HG02678 (cell line): Measurements from ENCODE around the gene CCNB1IP1.
"Not testable (repeated sequence)": the region's sequence is repeated elsewhere in the genome, so short reads cannot be mapped to it uniquely, and the experiment has no call there.

Experiments
- ATAC-seq: cut with Tn5 transposase; IDR thresholded peaks from one replicate; pipeline ENCODE4 v1.9.1; 2021; ENCODE audit warnings: mild to moderate bottlenecking, moderate library complexity; ENCODE audit not compliant: unreplicated experiment

The CCNB1IP1 gene

GRCh38 chr14:20332788-20333493 lies at the start of gene CCNB1IP1:
Gene CCNB1IP1, minus strand, starts transcription at chr14:20333279. Its CDS starts 16,756 bp downstream, at chr14:20316523.
- peak; percentile 98 for ATAC-seq

- ATAC-seq = no peak
Measured at GRCh38 chr14:20382526-20382925, 49.4 kb upstream of the CCNB1IP1 start.

GRCh38 chr14:20381341-20381740 lies 48.3 kb upstream of the CCNB1IP1 start:
- ATAC-seq = no peak

GRCh38 chr14:20380681-20381080 lies 47.6 kb upstream of the CCNB1IP1 start:
- no peak for ATAC-seq

- no peak for ATAC-seq
Measured at GRCh38 chr14:20379743-20380142, 46.7 kb upstream of the CCNB1IP1 start.

GRCh38 chr14:20377171-20377570 lies 44.1 kb upstream of the CCNB1IP1 start:
- ATAC-seq = no peak

GRCh38 chr14:20376071-20376588 lies 43.1 kb upstream of the CCNB1IP1 start:
- no peak for ATAC-seq

- no peak for ATAC-seq
Measured at GRCh38 chr14:20375471-20375870, 42.4 kb upstream of the CCNB1IP1 start.

GRCh38 chr14:20372796-20373195 lies 39.7 kb upstream of the CCNB1IP1 start:
- no peak for ATAC-seq

- ATAC-seq = no peak
Measured at GRCh38 chr14:20365928-20366327, 32.8 kb upstream of the CCNB1IP1 start.

GRCh38 chr14:20358474-20358873 lies 25.4 kb upstream of the CCNB1IP1 start:
- not testable (repeated sequence) for ATAC-seq

GRCh38 chr14:20356422-20356821 lies 23.3 kb upstream of the CCNB1IP1 start:
- no peak for ATAC-seq

GRCh38 chr14:20350860-20351259 lies 17.8 kb upstream of the CCNB1IP1 start:
- no peak for ATAC-seq

GRCh38 chr14:20350282-20350681 lies 17.2 kb upstream of the CCNB1IP1 start:
- no peak for ATAC-seq

- no peak for ATAC-seq
Measured at GRCh38 chr14:20347747-20348146, 14.7 kb upstream of the CCNB1IP1 start.

GRCh38 chr14:20346713-20347112 lies 13.6 kb upstream of the CCNB1IP1 start:
- no peak for ATAC-seq

- no peak for ATAC-seq
Measured at GRCh38 chr14:20345366-20345765, 12.3 kb upstream of the CCNB1IP1 start.

- no peak for ATAC-seq
Measured at GRCh38 chr14:20343862-20344220, 10.8 kb upstream of the CCNB1IP1 start.

- ATAC-seq = peak; percentile 94
Measured at GRCh38 chr14:20343092-20343861, 10.2 kb upstream of the CCNB1IP1 start, which contains the start of gene PARP2. Gene PARP2, plus strand, starts transcription at chr14:20343635. Its CDS starts 7 bp downstream, at chr14:20343642.

- no peak for ATAC-seq
Measured at GRCh38 chr14:20341646-20342045, 8.6 kb upstream of the CCNB1IP1 start.

GRCh38 chr14:20341032-20341431 lies 8.0 kb upstream of the CCNB1IP1 start:
- not testable (repeated sequence) for ATAC-seq

- ATAC-seq = no peak
Measured at GRCh38 chr14:20334017-20334416, 938 bp upstream of the CCNB1IP1 start.
